ENCODE measurements around the gene RTN4IP1.

DNA sequence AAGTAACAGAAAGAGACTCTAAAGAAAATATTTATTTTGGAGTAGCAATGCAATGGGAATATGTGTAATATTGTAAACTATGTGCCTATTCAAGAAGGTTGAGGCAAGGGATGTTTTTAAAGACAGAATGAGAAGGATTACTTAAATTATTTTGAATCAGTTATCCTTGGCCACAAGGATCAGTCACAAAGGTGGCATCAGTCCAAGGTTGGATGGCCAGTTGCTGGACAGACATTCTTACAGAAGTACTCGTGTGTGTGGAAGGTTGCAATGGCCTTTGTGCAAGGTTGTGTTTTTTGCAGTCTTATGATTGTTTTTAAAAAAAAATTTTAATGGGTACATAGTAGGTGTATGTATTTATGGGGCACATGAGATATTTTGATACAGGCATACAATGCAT is 2.0 kb upstream of the RTN4IP1 start:
- TF ChIP-seq POLR2A (IDR thresholded peaks at IDR 0.05) (no peak), CTCF (IDR thresholded peaks at IDR 0.05) (no peak), POLR2AphosphoS5 (IDR thresholded peaks at IDR 0.05) (no peak), EP300 (IDR thresholded peaks at IDR 0.05) (no peak)
